OCI-LY1 (cell line): Measurements from ENCODE around the gene CHCHD10.
A peak's percentile ranks its signal among the peaks of the same experiment; 100 is the strongest.

Experiments used
- H2AFZ ChIP-seq: fragments of 200-600 bp; sonication (generic), shearing (Covaris generic); 2 replicates; pipeline ENCODE4 v1.6.0; 2014; ENCODE audit warnings: antibody characterized with exemption, mild to moderate bottlenecking, low read length
- H3F3A ChIP-seq: fragments of 200-600 bp; sonication (generic), shearing (Covaris generic); 2 replicates; pipeline ENCODE4 v1.6.0; 2014; ENCODE audit warnings: mild to moderate bottlenecking, antibody characterized with exemption, low read length, moderate library complexity; ENCODE audit not compliant: insufficient read depth
- H3K27ac ChIP-seq: fragments of 200-600 bp; sonication (generic); 2 replicates; pipeline ENCODE4 v1.5.1; 2014; ENCODE audit warnings: low read length, mixed run types, mild to moderate bottlenecking, low read depth; ENCODE audit not compliant: poor library complexity, severe bottlenecking
- H3K27me3 ChIP-seq: fragments of 200-600 bp; sonication (generic); 2 replicates; pipeline ENCODE4 v1.6.0; 2014; ENCODE audit warnings: antibody characterized with exemption, mild to moderate bottlenecking, low read length, moderate library complexity; ENCODE audit not compliant: insufficient read depth
- H3K36me3 ChIP-seq: fragments of 200-600 bp; sonication (generic); 2 replicates; pipeline ENCODE4 v1.6.1; 2014; ENCODE audit warnings: mild to moderate bottlenecking, antibody characterized with exemption, low read length, moderate library complexity, mixed read lengths; ENCODE audit not compliant: insufficient read depth
- H3K4me1 ChIP-seq: fragments of 200-600 bp; sonication (generic); 2 replicates; pipeline ENCODE4 v1.5.1; 2014; ENCODE audit warnings: mild to moderate bottlenecking, low read length, moderate library complexity; ENCODE audit not compliant: insufficient read depth, severe bottlenecking
- H3K4me2 ChIP-seq: fragments of 200-600 bp; sonication (generic), shearing (Covaris generic); 2 replicates; pipeline ENCODE4 v1.6.1; 2014; ENCODE audit warnings: low read length
- H3K4me3 ChIP-seq: fragments of 200-600 bp; sonication (generic); 2 replicates; pipeline ENCODE4 v1.5.1; 2014; ENCODE audit warnings: low read length, low read depth, mild to moderate bottlenecking, mixed read lengths; ENCODE audit not compliant: poor library complexity, severe bottlenecking
- H3K79me2 ChIP-seq: fragments of 200-600 bp; shearing (Covaris generic); 2 replicates; pipeline ENCODE4 v1.6.1; 2016; ENCODE audit warnings: mixed run types, low read length, mixed read lengths; ENCODE audit not compliant: insufficient read depth
- H3K9ac ChIP-seq: fragments of 200-600 bp; sonication (generic), shearing (Covaris generic); 2 replicates; pipeline ENCODE4 v1.6.1; 2014; ENCODE audit warnings: mild to moderate bottlenecking, low read length, mixed read lengths
- H3K9me2 ChIP-seq: fragments of 200-600 bp; sonication (generic), shearing (Covaris generic); 2 replicates; pipeline ENCODE4 v1.6.1; 2014; ENCODE audit warnings: low read depth, mild to moderate bottlenecking, low read length, mixed read lengths
- H3K9me3 ChIP-seq: fragments of 200-600 bp; shearing (Covaris generic); 2 replicates; pipeline ENCODE4 v1.6.1; 2014; ENCODE audit warnings: low read length, mixed read lengths
- H4K20me1 ChIP-seq: fragments of 200-600 bp; sonication (generic), shearing (Covaris generic); 2 replicates; pipeline ENCODE4 v1.6.0; 2016; ENCODE audit warnings: mild to moderate bottlenecking, low read length; ENCODE audit not compliant: insufficient read depth
- CTCF ChIP-seq: fragments of 200-600 bp; sonication (generic), shearing (Covaris generic); IDR thresholded peaks from 2 replicates; pipeline ENCODE4 v1.5.1; 2017; ENCODE audit warnings: mild to moderate bottlenecking, antibody characterized with exemption, low read length, moderate library complexity, mixed read lengths
- EZH2 ChIP-seq: fragments of 200-600 bp; sonication (generic), shearing (Covaris generic); IDR thresholded peaks from 2 replicates; pipeline ENCODE4 v1.8.0; 2017; ENCODE audit warnings: borderline replicate concordance, mixed run types, mild to moderate bottlenecking, antibody characterized with exemption, low read length, moderate library complexity, mixed read lengths

The CHCHD10 gene

GRCh38 chr22:23763579-23763945 is 4.2 kb downstream of the CHCHD10 start:
- H3K4me1 ChIP-seq, result peaks cover 51% of the 10 kb centered on the region
- H2AFZ ChIP-seq, result no peak overlapping the region
- H3K9me3 ChIP-seq, result no peaks in the 10 kb centered on the region
- peaks cover 39% of the 10 kb centered on the region for H3K36me3 ChIP-seq
- peak overlapping the region; percentile 13; the same call in 1 of the 2 replicates for H3K9ac ChIP-seq
- H3K4me3 ChIP-seq, result peak overlapping the region; percentile 82
- peak overlapping the region; percentile 57 for H3K27ac ChIP-seq
- H3K4me2 ChIP-seq, result peak overlapping the region; percentile 79
- peaks cover 3% of the 10 kb centered on the region; the same call in 1 of the 2 replicates for H3F3A ChIP-seq
- H3K9me2 ChIP-seq, result no peaks in the 10 kb centered on the region
- no peaks in the 10 kb centered on the region for H3K27me3 ChIP-seq
- H3K79me2 ChIP-seq, result peaks cover 3% of the 10 kb centered on the region; the same call in 1 of the 2 replicates
- no peaks in the 10 kb centered on the region for H4K20me1 ChIP-seq
- no peak for TF ChIP-seq EZH2
- TF ChIP-seq CTCF, result no peak

GRCh38 chr22:23762842-23763578 is 4.8 kb downstream of the CHCHD10 start, which contains the start of gene C22orf15:
C22orf15 (plus strand) TSS chr22:23762990; CDS start chr22:23763307, 317 bp downstream.
- Histone ChIP-seq H4K20me1 (no peaks in the 10 kb centered on the region), H3K9me3 (no peaks in the 10 kb centered on the region), H3K79me2 (peaks cover 3% of the 10 kb centered on the region; the same call in 1 of the 2 replicates), H3K4me2 (peak within 1 kb of the TSS; percentile 79), H3K9me2 (no peaks in the 10 kb centered on the region), H3K9ac (peak within 1 kb of the TSS; percentile 13; the same call in 1 of the 2 replicates), H3K27me3 (no peaks in the 10 kb centered on the region), H3K4me3 (peak within 1 kb of the TSS; percentile 82), H3F3A (peaks cover 3% of the 10 kb centered on the region; the same call in 1 of the 2 replicates), H3K36me3 (peaks cover 39% of the 10 kb centered on the region), H2AFZ (no peak within 1 kb of the TSS), H3K27ac (peak within 1 kb of the TSS; percentile 57), H3K4me1 (peaks cover 46% of the 10 kb centered on the region)
- TF ChIP-seq EZH2, result no peak
- no peak for TF ChIP-seq CTCF

- Histone ChIP-seq H3K9ac (no peak overlapping the region), H3K4me2 (no peak overlapping the region), H3K4me3 (no peak overlapping the region), H3K27ac (no peak overlapping the region), H3K27me3 (no peaks in the 10 kb centered on the region), H2AFZ (no peak overlapping the region), H3K4me1 (peaks cover 42% of the 10 kb centered on the region), H3F3A (peaks cover 7% of the 10 kb centered on the region), H3K9me3 (no peaks in the 10 kb centered on the region), H3K36me3 (peaks cover 24% of the 10 kb centered on the region), H4K20me1 (no peaks in the 10 kb centered on the region), H3K9me2 (no peaks in the 10 kb centered on the region), H3K79me2 (no peaks in the 10 kb centered on the region)
- TF ChIP-seq CTCF (no peak), EZH2 (no peak)
Measured at GRCh38 chr22:23760056-23760455, 7.7 kb downstream of the CHCHD10 start.
